ENCODE data around the gene FEZ2. TPM values are rescaled to one million over a fixed set of nuclear protein-coding genes. Genes with fewer than 3 reads are reported as not detected.

The FEZ2 gene
- polyA plus RNA-seq, 1 of the 3 experiments (the other 2 are of a cell fraction): 37.2 TPM

DNA sequence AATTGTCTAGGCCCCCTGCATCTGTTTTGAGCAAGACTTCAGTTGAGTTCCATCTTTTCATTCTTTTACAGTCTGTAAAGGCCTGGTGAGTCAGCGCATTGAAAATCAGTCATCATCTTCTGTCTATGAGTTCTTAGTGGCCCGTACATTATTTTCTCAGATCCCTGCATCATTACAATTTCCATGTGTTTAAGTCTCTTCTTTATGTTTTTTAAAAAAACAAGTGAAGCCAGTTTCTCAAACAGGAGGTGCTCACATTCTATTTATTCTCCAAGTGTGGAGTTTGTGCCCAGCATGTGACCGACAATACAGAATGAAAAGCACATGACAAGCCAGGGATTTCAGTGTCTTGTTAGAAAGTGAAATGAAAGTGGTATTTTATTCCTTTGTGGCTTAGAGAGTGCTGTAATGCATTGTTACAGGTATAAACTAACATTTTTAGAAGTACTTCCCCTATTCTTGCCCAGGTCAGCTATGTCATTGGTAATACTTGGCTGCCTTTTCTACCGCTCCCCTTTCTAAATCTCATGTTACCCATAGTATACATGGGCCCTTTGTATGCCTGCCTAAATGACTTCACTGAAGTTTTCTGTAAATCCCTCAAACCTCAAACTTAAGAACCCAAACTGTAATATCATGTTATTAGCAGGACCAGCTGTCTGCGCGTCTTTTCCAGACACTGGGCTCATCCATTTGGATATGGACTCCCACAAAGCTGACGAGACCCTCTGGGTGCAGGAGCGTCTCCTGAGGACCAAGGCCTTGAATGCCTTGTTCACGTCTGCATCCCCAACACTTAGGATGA, 67.6 kb downstream of the FEZ2 start:
- POLR2A ChIA-PET: no interaction called here
- CTCF ChIA-PET: interaction anchor here (1.4 to 1.8 kb wide), 3 partner anchors 10 to 23 kb away, joined by 3 to 6 read pairs (median 5); no protein-coding TSS in a partner anchor

More for the DNA sequence above, 67.6 kb downstream of the FEZ2 start:
- H3K36me3 ChIP-seq (replicated peaks in 1 of 2; ENCODE audit: control insufficient read depth in 1 of 2, insufficient read depth in 2 of 2, low read length in 1 of 2): peaks cover 66 to 69% of the 10 kb centered on the region in 2 experiments
- peaks cover 79% of the 10 kb centered on the region for H3F3A ChIP-seq (replicated peaks; ENCODE audit: insufficient read depth)
- no peak for DNase-seq
- WGBS (ENCODE audit: low lambda C conversion rate): 89% methylated on average over 9 of the region's 9 CpGs
- no peaks in the 10 kb centered on the region for H3K9me3 ChIP-seq
- peak overlapping the region in 1 of 2 experiments; percentile 60; a peak in 2 of 4 replicates for H3K27ac ChIP-seq (ENCODE audit: low read depth in 2 of 2, low read length in 1 of 2)
- H3K4me1 ChIP-seq (ENCODE audit: control insufficient read depth in 1 of 2, insufficient read depth in 2 of 2, low read depth in 1 of 2, low read length in 1 of 2): peaks cover 0 to 14% of the 10 kb centered on the region in 2 experiments; a peak in 1 of 4 replicates
- TF ChIP-seq TCF12 (IDR thresholded peaks at IDR 0.05) (0 out of 2 replicates have a peak, but pooled peaks have one; percentile 36), SMC3 (IDR thresholded peaks at IDR 0.05; ENCODE audit: low read depth, low read length) (no peak), USF2 (IDR thresholded peaks at IDR 0.05; ENCODE audit: borderline replicate concordance, low read depth, low read length) (no peak), RXRA (IDR thresholded peaks at IDR 0.05; ENCODE audit: borderline replicate concordance, low read depth) (no peak), IRF3 (IDR thresholded peaks at IDR 0.05; ENCODE audit: low read depth, low read length) (no peak), JUND (IDR thresholded peaks at IDR 0.05) (peak; percentile 42), POLR2AphosphoS5 (IDR thresholded peaks at IDR 0.05; ENCODE audit: low read depth, low read length) (no peak), ZBTB33 (IDR thresholded peaks at IDR 0.05; ENCODE audit: borderline replicate concordance, low read depth) (no peak), EP300 (IDR thresholded peaks at IDR 0.05; ENCODE audit: borderline replicate concordance in 1 of 2, low read depth in 1 of 2, low read length in 1 of 2) (no peak), FOXM1 (IDR thresholded peaks at IDR 0.05; ENCODE audit: low read depth) (no peak), FOSL2 (IDR thresholded peaks at IDR 0.05; ENCODE audit: borderline replicate concordance, low read depth) (peak; percentile 63; the same call in 1 of the 2 replicates)
- TF ChIP-seq, protein P1, sequence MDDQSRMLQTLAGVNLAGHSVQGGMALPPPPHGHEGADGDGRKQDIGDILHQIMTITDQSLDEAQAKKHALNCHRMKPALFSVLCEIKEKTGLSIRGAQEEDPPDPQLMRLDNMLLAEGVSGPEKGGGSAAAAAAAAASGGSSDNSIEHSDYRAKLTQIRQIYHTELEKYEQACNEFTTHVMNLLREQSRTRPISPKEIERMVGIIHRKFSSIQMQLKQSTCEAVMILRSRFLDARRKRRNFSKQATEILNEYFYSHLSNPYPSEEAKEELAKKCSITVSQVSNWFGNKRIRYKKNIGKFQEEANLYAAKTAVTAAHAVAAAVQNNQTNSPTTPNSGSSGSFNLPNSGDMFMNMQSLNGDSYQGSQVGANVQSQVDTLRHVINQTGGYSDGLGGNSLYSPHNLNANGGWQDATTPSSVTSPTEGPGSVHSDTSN (IDR thresholded peaks at IDR 0.05): no peak
- TF ChIP-seq, protein P2, sequence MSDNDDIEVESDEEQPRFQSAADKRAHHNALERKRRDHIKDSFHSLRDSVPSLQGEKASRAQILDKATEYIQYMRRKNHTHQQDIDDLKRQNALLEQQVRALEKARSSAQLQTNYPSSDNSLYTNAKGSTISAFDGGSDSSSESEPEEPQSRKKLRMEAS (IDR thresholded peaks at IDR 0.05; ENCODE audit: low read depth): no peak
- peaks cover 74% of the 10 kb centered on the region for H3K79me2 ChIP-seq (ENCODE audit: insufficient read depth)
- H2AFZ ChIP-seq (ENCODE audit: low read depth): no peak overlapping the region
- no peaks in the 10 kb centered on the region for H4K20me1 ChIP-seq (ENCODE audit: insufficient read depth)
- no peaks in the 10 kb centered on the region for H3K27me3 ChIP-seq (ENCODE audit: insufficient read depth)
- H3K9me2 ChIP-seq: no peaks in the 10 kb centered on the region
- no peak overlapping the region for H3K9ac ChIP-seq
- no peak overlapping the region for H3K4me2 ChIP-seq
- no peak overlapping the region for H3K4me3 ChIP-seq (ENCODE audit: low read depth in 2 of 2, low read length in 1 of 2)
